Liver (tissue), 9 donors: ENCODE results near the gene NXPH4. TPM values are rescaled to one million over a fixed set of nuclear protein-coding genes. Genes with fewer than 3 reads are reported as not detected.

Experiments
- DNase-seq: peaks from one replicate; pipeline ENCODE4 v3.0.0-alpha.2; 2017; ENCODE audit warnings: low spot score
- H3K27ac ChIP-seq, 2 donors: one replicate each; pipeline ENCODE4 v1.7.0; 2013; ENCODE audit warnings: inconsistent platforms in 2 of 2, low read length in 2 of 2, control low read depth in 1 of 2, low read depth in 1 of 2, mild to moderate bottlenecking in 1 of 2
- H3K27me3 ChIP-seq, 4 donors: one replicate each; pipeline versions ENCODE4 v1.6.1 to v1.7.0; 2013; ENCODE audit warnings: low read length in 3 of 4, inconsistent platforms in 1 of 4, mild to moderate bottlenecking in 1 of 4, moderate library complexity in 1 of 4; ENCODE audit not compliant: control insufficient read depth in 4 of 4, insufficient read depth in 4 of 4
- H3K36me3 ChIP-seq, 4 donors: one replicate each; pipeline versions ENCODE4 v1.6.1 to v1.7.0; 2013; ENCODE audit warnings: low read length in 3 of 4, mild to moderate bottlenecking in 3 of 4, low read depth in 1 of 4, moderate library complexity in 1 of 4; ENCODE audit not compliant: control insufficient read depth in 4 of 4, insufficient read depth in 3 of 4
- H3K4me1 ChIP-seq, 4 donors: one replicate each; pipeline versions ENCODE4 v1.6.1 to v1.7.0; 2013; ENCODE audit warnings: low read length in 3 of 4, mild to moderate bottlenecking in 3 of 4, moderate library complexity in 1 of 4; ENCODE audit not compliant: control insufficient read depth in 4 of 4, insufficient read depth in 4 of 4
- H3K4me3 ChIP-seq, 3 donors: one replicate each; pipeline versions ENCODE4 v1.6.1 to v1.7.0; 2013; ENCODE audit warnings: low read length in 3 of 3, control low read depth in 1 of 3, low read depth in 1 of 3, mild to moderate bottlenecking in 1 of 3
- H3K9ac ChIP-seq, 2 donors: one replicate each; pipeline ENCODE4 v1.7.0; 2013; ENCODE audit warnings: low read length in 2 of 2, mild to moderate bottlenecking in 2 of 2, moderate library complexity in 2 of 2, control low read depth in 1 of 2, low read depth in 1 of 2
- H3K9me3 ChIP-seq, 4 donors: one replicate each; pipeline versions ENCODE4 v1.6.1 to v1.7.0; 2013; ENCODE audit warnings: low read length in 3 of 4; ENCODE audit not compliant: control insufficient read depth in 4 of 4
- CTCF ChIP-seq: fragments of 150-350 bp; IDR thresholded peaks from 2 replicates; pipeline ENCODE4 v1.5.1; 2017; ENCODE audit warnings: improper control_type of control experiment, low read depth, low read length; ENCODE audit not compliant: missing input control
- EGR1 ChIP-seq, 2 donors: IDR thresholded peaks; 2 replicates each; pipeline ENCODE4 v1.6.1; 2016 to 2018; ENCODE audit warnings: antibody characterized with exemption in 2 of 2, low read depth in 2 of 2
- FOXA1 ChIP-seq: IDR thresholded peaks from 2 replicates; pipeline ENCODE4 v1.6.1; 2016; ENCODE audit warnings: antibody characterized with exemption
- NR2F2 ChIP-seq: IDR thresholded peaks from 2 replicates; pipeline ENCODE4 v1.6.1; 2016; ENCODE audit warnings: antibody characterized with exemption
- RAD21 ChIP-seq, 2 donors: IDR thresholded peaks; 2 replicates each; pipeline ENCODE4 v1.6.1; 2016; ENCODE audit warnings: antibody characterized with exemption in 2 of 2, mild to moderate bottlenecking in 2 of 2
- SP1 ChIP-seq: IDR thresholded peaks from 2 replicates; pipeline ENCODE4 v1.6.1; 2018; ENCODE audit warnings: antibody characterized with exemption, mild to moderate bottlenecking
- TAF1 ChIP-seq: conservative IDR thresholded peaks from 2 replicates; pipeline ENCODE4 v1.6.1; 2016; ENCODE audit warnings: antibody characterized with exemption, mild to moderate bottlenecking
- WGBS: extraction: QIAGEN DNeasy Blood & Tissue Kit; methylation state at CpG from one replicate; pipeline ENCODE4 v1.1.7; 2013; 5-methylcytosine and 5-hydroxymethylcytosine counted together
- polyA plus RNA-seq, 2 donors: library from polyadenylated mRNA; stranded (reverse) in 1 of 2; unstranded in 1 of 2; fragments of 200-250 nt in 1 of 2; fragments of >200 nt in 1 of 2; fragmentation: Nextera tagmentation in 1 of 2; extraction: Ambion mirVana in 1 of 2; gene quantifications; one replicate each; pipeline versions ENCODE4 v1.2.1 to v1.2.3, GENCODE V29; 2013 to 2015
- total RNA-seq, 2 donors: library from RNA; depleted of rRNA; stranded (reverse); fragments of >200 nt; gene quantifications; one replicate each; pipeline ENCODE4 v1.2.3, GENCODE V29; 2014
- TF ChIP-seq, protein P1 (sequence below): IDR thresholded peaks from 2 replicates; pipeline ENCODE4 v1.6.1; 2016; ENCODE audit warnings: antibody characterized with exemption
- donor health status: healthy.
- donor health status: healthy.
- donor health status: healthy.
- donor health status: healthy.
- donor health status: healthy.

Gene NXPH4
- total and polyA plus RNA-seq, 4 donors, result 0.15 TPM; not detected in 3

DNA sequence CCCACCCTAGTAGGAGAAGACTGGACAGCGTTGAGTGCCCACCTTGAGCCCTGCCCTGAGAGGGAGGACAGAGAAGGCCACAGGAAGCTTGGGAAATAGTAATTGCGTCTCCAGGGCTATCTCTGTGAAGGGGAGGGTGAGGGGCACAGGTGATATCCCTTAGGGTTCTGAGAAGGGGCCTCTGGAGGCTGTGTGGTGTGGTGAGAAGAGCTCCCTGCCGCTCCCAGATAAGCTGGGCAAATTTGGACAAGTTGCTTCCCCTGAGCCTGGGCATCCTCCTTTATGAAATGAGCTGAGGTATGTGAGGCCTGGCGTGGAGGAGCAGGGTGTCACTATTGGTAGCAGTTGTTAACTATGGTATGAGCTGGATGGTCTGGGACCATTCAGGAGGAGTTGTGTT, 45.7 kb upstream of the NXPH4 start (continued):
- TF ChIP-seq CTCF (no peak), FOXA1 (no peak), TAF1 (no peak)

- Histone ChIP-seq H3K27ac (no peak overlapping the region), H3K36me3 (peaks cover 31 to 89% (median 50%) of the 10 kb centered on the region in 4 donors)
- 67% methylated on average over 4 of the region's 4 CpGs for WGBS
Measured at GRCh38 chr12:57171668-57172067, 44.9 kb upstream of the NXPH4 start.

GRCh38 chr12:57173089-57173488, 43.5 kb upstream of the NXPH4 start:
- Histone ChIP-seq H3K36me3 (peaks cover 26 to 89% (median 46%) of the 10 kb centered on the region in 4 donors), H3K27ac (no peak overlapping the region), H3K4me3 (no peak overlapping the region), H3K27me3 (no peaks in the 10 kb centered on the region), H3K4me1 (no peaks in the 10 kb centered on the region), H3K9ac (no peak overlapping the region), H3K9me3 (no peaks in the 10 kb centered on the region)
- peak; percentile 54 to 77 for TF ChIP-seq RAD21 (IDR thresholded peaks at IDR 0.05)
- TF ChIP-seq FOXA1, result no peak
- TF ChIP-seq CTCF, result peak; percentile 35
- TF ChIP-seq, protein P1, sequence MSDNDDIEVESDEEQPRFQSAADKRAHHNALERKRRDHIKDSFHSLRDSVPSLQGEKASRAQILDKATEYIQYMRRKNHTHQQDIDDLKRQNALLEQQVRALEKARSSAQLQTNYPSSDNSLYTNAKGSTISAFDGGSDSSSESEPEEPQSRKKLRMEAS, result no peak
- 69% methylated on average over 11 of the region's 11 CpGs for WGBS
- peak; percentile 53 for DNase-seq

More at GRCh38 chr12:57171668-57172067, 44.9 kb upstream of the NXPH4 start:
- Histone ChIP-seq H3K9ac (no peak overlapping the region), H3K27me3 (no peaks in the 10 kb centered on the region), H3K9me3 (no peaks in the 10 kb centered on the region), H3K4me1 (no peaks in the 10 kb centered on the region), H3K4me3 (no peak overlapping the region)
- DNase-seq, result no peak
- TF ChIP-seq NR2F2 (no peak), FOXA1 (no peak), CTCF (no peak), EGR1 (IDR thresholded peaks at IDR 0.05; ENCODE audit: low read depth in 2 of 2) (no peak), SP1 (no peak), RAD21 (IDR thresholded peaks at IDR 0.05) (no peak)
- TF ChIP-seq, protein P1, result no peak
